NCI-H446 (cell line): Measurements from ENCODE around the gene SHISA9.
A peak's percentile ranks its signal among the peaks of the same experiment; 100 is the strongest.
"Not testable (repeated sequence)": the region's sequence is repeated elsewhere in the genome, so short reads cannot be mapped to it uniquely, and the experiment has no call there.

ENCODE experiments used
- DNase-seq, 2 experiments: peaks; one replicate each; lab custom pipeline; 2025; lab: John Stamatoyannopoulos, UW

Gene SHISA9

GRCh38 chr16:12900156-12900555, 1.2 kb upstream of the SHISA9 start:
- DNase-seq: no peak

DNA sequence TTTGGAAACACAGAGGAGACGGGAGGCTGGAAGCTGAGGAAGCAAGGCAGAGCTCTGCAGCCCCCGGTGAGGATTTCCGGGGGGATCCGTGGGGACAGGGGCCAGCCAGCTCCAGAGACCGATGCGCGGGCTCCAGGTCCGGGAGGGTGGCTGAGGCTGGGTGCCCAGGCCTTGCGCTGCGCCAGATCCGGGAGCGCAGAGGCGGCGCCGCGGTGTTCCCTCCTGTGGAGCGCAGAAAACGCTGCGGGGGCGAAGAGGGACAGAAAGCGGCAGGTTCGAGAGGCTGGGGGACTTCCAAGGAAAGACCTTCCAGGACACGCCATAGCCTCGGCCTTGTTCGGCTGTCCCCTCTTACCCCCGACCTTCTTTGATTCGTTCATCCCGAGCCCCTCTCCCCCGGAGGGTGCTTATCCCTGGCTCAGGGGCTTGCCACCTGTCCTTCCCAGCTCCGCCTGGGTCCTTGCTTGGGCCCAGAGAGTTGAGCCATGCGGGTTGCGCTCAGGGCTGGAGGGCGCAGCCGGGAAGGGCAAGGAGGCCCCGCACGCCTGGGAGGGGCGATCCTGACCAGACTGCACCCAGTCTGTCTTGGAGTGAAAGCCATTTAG, 697 bp upstream of the SHISA9 start:
- DNase-seq: no peak

DNA sequence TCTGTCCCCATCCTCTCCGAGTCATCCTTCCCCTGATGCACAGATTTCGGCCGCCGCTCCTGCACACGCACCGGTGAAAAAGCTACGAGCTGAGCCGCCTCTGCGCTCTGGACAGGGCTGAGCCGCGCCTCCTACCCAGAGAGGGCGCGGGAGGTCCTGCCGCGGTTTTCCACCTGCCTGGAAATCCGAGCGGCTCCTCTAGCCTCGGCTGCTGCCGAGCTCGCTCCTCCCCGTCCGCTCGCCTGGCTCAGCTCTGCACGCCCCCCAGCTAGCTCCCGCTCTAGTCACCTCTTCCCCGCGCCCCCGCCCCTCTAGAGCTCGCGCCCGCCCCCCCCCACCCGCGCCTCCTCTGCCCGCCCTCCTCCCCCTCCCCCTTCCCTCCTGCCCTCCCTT, 198 bp upstream of the SHISA9 start:
- no peak for DNase-seq

GRCh38 chr16:12902511-12903372, 1.3 kb downstream of the SHISA9 start:
- peak in 1 of 2 experiments; percentile 8 for DNase-seq

- DNase-seq: no peak
Observed at GRCh38 chr16:12903407-12904328, 2.3 kb downstream of the SHISA9 start.

- no peak for DNase-seq
Observed at GRCh38 chr16:12904329-12904671, 2.9 kb downstream of the SHISA9 start.

DNA sequence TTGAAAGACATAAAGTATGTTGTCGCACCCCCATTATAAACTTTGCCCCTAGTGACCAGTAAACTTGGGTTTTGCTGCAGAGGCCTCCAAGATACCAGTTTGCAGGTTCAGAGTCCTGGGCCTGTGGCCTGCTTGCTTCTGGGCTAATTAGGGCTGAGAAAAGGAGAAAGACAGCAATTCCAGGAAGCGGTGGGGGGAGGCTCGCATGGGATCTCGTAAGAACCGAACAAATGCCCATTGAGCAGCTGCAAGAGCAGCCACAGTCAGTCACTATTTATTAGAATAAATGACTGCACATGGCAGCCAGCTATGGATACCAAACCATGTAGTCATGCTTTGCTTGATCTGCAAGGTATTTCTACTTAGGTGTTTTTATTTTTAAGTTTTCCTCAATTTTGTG, 4.9 kb downstream of the SHISA9 start:
- DNase-seq: no peak

DNA sequence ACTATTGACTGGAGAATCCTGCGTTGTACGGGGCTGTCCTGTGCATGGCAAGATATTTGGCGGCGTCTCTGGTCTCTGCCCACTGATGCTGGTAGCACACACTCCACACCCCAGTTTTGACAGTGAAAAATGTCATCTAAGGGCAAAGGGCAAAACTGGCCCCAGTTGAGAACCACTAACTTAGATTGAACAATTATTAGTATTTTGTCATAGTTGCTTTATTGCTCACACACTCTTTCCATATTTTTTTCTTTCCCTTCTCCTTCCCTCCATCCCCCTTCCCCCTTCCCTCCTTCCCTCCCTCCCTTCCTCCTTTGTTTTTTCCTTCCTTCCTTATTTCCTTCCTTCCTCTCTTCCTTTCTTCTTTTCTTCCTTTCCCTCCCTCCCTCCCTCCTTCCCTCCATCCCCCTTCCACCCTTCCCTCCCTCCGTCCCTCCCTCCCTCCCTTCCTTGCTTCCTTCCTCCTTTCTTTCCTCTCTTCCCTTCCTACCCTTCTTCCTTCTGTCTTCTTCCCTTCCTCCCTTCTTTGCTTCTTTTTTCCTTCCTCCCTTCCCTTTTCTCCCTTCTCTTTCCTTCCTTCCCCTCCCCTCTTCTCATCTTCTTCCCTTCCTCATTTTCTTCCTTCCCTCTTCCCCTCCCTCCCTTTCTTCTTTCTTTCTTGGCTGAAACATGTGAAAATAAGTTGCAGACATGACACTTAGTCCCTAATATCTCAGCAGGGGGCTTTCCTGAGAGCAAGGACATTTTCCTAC, 5.5 kb downstream of the SHISA9 start:
- no peak for DNase-seq

DNA sequence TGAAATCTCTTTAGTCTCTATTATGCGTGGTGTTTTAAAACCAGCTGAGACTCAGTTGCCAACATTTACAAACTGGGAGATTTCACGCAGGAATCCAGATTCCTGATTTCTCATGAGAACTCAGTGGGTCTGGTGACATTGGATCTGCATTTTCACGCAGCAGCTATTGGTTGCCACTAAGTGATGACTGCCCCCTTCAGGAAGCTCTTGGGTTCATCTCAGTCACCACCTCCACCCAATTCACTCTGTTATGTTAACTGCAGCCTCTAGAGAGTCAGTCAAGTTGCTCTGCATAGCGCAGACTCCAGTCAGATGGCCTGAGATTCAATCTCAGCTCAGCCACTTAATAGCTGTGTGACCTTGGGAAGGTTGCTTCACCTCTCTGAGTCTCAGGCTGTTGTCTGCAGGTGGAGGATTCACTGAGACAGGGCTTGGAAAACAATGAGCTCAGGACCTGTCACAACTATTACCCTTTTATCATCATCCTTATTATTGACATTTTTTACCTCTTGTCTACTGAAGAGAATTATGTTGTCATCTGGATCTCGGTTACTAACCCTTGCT, 6.4 kb downstream of the SHISA9 start:
- peak in 1 of 2 experiments; percentile 2 for DNase-seq

GRCh38 chr16:12917246-12917645, 15.8 kb downstream of the SHISA9 start:
- no peak for DNase-seq

DNA sequence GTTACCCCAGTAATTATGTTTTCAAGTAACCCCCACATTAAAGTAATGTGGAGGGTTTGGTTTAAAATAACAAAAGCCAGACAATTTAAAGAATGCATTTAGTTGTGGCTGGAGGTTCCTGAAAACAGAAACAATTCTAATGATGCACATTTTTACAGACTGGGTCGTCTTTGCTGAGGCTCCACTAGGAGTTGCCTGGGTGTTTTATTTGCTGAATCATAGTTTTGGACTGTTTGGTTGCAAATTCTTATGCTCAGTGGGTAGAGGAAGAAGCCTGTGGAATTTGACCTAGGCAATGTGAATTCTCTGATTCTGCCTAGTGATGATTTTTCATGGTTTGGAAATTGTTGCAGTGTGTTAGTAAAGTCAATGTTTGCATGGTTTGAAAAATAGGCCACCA, 16.3 kb downstream of the SHISA9 start:
- DNase-seq: no peak

- no peak for DNase-seq
Observed at GRCh38 chr16:12920739-12921138, 19.3 kb downstream of the SHISA9 start.

DNA sequence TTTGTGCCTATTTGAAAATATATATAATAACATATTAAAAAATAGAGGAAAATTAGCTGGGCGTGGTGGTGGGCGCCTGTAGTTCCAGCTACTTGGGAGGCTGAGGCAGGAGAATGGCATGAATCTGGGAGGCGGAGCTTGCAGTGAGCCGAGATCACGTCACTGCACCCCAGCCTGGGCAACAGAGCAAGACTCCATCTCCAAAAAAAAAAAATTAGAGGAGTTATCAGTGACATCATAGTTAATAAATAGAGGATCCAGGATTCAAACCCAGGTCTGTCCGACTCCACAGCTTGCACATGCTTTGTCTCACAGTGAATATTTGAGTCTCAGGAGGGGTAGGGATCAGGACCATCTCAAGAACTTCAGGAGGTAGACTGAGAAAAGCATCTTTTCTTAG, 22.2 kb downstream of the SHISA9 start:
- DNase-seq: not testable (repeated sequence)

DNA sequence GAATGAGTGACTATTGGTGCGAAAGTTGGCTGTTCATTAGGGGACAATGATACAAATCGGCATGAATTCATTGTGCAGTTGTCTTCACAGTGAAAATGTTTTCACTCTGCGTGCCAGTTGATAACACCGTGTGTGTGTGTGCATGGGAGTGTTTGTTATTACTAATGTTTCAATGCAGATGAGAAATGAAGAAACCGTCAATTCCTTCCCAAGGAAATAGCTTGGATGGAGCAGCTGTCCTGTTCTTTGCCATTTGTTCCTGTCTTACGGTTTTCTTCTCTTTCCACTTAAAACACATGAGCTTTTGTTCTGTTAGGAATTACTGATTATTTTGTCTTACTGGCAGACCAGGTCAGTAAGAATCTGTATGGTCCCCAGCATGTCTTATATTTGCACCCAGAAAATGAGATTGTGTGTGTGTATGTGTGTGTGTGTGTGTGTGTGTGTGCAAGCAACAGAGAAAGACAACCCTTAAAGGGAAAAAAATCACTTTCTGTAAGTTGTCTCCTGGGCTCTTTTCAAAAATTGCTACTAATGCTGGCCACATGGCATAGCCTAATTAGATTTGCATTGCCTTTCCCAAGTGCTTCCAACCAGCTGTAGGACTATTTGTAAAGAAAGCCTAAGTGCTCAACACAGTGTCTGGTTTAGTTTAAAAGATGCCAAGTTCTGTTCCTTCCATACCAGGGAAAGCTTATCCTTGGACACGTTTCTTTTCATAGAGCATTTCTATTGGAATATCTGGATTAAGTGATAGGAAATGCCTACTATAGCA, 23.8 kb downstream of the SHISA9 start:
- DNase-seq: peak in 1 of 2 experiments; percentile 28

- no peak for DNase-seq
Observed at GRCh38 chr16:12927591-12927990, 26.2 kb downstream of the SHISA9 start.

- no peak for DNase-seq
Observed at GRCh38 chr16:12930881-12931280, 29.5 kb downstream of the SHISA9 start.

DNA sequence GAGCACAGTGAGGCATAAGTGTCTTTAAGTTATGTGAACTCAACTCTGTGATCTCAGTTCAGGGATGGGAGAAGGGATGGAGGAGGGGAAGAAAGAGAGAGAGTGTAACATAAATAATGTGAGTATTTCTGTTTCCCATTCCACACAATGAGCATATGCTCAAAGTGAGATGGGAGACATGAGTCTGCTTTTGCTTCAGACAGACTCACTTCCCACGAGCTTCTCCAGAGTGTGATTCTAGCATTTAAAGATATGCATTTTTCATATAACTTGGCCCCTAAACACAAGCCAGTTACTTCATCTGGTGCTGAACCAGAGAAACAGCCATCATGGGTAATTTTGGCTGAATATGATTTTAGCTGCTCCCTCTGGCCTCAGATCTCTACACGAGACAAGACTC, 35.0 kb downstream of the SHISA9 start:
- no peak for DNase-seq

DNA sequence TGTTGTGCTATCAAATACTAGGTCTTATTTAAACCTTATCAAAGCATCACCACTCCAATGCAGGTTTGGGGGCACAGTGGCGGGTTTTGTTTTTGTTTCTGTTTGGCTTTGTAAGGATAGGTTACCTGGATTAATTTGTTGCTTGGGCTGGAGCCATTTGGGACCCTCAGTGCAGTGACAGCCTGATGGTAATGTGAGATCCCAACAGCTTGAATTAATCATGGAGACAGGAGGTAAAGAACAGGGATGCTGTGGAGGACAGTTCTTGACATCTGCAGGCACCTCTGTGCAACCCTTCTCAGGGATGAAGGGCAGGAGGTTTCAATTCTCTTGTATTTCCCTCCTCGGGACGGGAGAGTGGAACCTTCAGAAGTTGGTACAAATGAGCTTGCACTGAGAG, 40.5 kb downstream of the SHISA9 start:
- no peak for DNase-seq

GRCh38 chr16:12942861-12943260, 41.5 kb downstream of the SHISA9 start:
- DNase-seq: no peak

DNA sequence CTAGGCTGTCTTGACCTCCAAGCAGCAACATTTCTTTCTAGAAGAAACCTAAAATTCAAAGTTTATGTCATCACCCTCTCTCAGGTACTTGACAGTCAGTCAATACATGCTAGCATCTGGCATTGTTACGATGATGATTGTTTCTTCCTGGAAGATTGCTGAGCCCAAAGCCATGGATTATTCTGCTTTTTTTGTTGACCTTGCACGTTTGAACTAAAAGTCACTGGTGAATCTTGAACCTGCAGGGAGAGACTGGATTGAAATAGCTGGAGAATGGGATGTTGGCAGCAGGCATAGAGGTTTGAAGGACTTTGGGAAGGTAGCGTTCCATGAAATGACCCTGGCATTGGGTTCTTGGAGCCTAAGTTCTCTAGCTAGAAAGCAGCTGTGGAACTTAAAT, 42.9 kb downstream of the SHISA9 start:
- no peak for DNase-seq

GRCh38 chr16:12951392-12951791, 50.0 kb downstream of the SHISA9 start:
- no peak for DNase-seq
